ENCODE measurements around the gene TRIM33. TPM values are rescaled to one million over a fixed set of nuclear protein-coding genes. Genes with fewer than 3 reads are reported as not detected.
A peak's percentile ranks its signal among the peaks of the same experiment; 100 is the strongest.

TRIM33 gene
- total RNA-seq, 1 donor from 2014 or later, result 15.3 TPM

DNA sequence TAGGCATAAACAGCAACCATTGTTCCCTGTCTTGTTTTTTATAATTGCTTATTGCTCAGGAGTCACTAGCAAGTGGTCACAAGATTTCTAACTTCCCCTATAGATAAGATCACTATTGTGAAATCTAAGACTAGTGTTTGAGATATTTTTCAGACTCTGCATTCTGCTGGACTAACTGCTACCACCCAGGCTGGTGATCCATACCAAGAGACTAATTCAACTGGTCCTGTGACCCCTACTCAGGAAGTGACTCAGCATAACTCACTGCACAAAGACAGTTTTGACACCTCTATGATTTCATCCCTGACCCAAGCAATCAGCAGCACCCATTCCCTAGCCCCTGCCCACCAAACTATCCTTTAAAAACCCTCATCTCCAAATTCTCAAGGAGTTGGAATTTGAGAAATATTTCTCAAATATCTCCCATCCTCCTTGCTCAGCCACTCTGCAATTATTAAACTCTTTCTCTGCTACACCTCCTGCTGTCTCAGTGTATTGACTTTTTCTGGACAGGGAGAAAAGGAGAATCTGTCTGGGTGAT lies 52.7 kb downstream of the TRIM33 start:
- DNase-seq (ENCODE audit: low read depth), result peak; percentile 39
- no peak overlapping the region for H3K4me3 ChIP-seq (ENCODE audit: low read depth, low read length)
- TF ChIP-seq, protein P1, sequence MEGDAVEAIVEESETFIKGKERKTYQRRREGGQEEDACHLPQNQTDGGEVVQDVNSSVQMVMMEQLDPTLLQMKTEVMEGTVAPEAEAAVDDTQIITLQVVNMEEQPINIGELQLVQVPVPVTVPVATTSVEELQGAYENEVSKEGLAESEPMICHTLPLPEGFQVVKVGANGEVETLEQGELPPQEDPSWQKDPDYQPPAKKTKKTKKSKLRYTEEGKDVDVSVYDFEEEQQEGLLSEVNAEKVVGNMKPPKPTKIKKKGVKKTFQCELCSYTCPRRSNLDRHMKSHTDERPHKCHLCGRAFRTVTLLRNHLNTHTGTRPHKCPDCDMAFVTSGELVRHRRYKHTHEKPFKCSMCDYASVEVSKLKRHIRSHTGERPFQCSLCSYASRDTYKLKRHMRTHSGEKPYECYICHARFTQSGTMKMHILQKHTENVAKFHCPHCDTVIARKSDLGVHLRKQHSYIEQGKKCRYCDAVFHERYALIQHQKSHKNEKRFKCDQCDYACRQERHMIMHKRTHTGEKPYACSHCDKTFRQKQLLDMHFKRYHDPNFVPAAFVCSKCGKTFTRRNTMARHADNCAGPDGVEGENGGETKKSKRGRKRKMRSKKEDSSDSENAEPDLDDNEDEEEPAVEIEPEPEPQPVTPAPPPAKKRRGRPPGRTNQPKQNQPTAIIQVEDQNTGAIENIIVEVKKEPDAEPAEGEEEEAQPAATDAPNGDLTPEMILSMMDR (conservative IDR thresholded peaks at IDR 0.05; ENCODE audit: low read depth, low read length), result no peak

DNA sequence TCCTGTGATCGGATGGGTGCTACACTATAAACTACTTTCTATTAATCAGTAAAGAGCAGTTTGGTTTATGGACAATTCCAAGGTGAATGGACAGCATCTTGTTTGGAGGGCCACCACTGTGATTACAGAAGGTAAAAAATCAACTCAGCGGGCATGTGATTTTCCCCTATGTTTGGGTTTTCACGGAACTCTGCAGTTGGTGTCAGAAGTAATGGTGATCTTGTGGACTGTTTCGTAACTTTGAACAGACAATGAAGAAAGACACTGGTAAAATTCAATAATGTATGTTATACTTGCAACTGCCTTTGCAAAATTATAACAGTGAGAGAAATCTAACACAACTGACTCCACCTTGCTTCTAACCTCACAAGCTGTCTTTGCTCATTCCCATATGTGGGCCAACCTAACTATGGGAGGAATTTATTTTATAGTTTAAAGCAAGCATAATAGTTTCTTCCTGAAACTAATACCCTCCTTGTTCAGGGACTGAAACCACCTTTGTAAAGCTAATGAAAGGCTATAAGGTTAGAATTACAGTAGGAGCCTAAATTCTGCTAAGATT lies 53.2 kb downstream of the TRIM33 start:
- H3K4me3 ChIP-seq (ENCODE audit: low read depth, low read length), result no peak overlapping the region
- TF ChIP-seq, protein P1 (conservative IDR thresholded peaks at IDR 0.05; ENCODE audit: low read depth, low read length), result no peak
- no peak for DNase-seq (ENCODE audit: low read depth)

DNA sequence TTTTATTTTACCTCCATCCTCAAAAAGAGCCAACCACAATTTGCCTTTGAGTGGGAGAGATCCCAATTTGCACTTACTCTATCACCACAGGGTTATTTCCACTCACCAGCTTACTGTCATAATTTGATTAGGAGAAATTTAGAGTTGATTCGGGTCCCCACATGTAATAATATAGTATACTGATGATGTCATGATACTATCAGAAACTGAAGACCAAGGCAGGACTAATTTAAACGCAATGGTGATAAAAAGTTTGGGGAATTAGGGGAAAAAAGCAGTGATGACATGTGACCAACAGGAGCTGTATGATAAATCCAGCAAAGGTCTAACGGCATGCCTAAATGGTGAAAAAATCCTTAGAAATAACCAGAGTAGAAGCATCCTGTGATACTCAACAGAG lies 54.4 kb downstream of the TRIM33 start:
- TF ChIP-seq, protein P1 (conservative IDR thresholded peaks at IDR 0.05; ENCODE audit: low read depth, low read length), result no peak
- no peak for DNase-seq (ENCODE audit: low read depth)
- no peak overlapping the region for H3K4me3 ChIP-seq (ENCODE audit: low read depth, low read length)

GRCh38 chr1:114455102-114455785 lies 55.8 kb downstream of the TRIM33 start:
- no peak for DNase-seq (ENCODE audit: low read depth)
- H3K4me3 ChIP-seq (ENCODE audit: low read depth, low read length), result no peak overlapping the region
- TF ChIP-seq, protein P1 (conservative IDR thresholded peaks at IDR 0.05; ENCODE audit: low read depth, low read length), result no peak

GRCh38 chr1:114454539-114454938 lies 56.5 kb downstream of the TRIM33 start:
- DNase-seq (ENCODE audit: low read depth), result no peak
- no peak overlapping the region for H3K4me3 ChIP-seq (ENCODE audit: low read depth, low read length)
- TF ChIP-seq, protein P1 (conservative IDR thresholded peaks at IDR 0.05; ENCODE audit: low read depth, low read length), result no peak

DNA sequence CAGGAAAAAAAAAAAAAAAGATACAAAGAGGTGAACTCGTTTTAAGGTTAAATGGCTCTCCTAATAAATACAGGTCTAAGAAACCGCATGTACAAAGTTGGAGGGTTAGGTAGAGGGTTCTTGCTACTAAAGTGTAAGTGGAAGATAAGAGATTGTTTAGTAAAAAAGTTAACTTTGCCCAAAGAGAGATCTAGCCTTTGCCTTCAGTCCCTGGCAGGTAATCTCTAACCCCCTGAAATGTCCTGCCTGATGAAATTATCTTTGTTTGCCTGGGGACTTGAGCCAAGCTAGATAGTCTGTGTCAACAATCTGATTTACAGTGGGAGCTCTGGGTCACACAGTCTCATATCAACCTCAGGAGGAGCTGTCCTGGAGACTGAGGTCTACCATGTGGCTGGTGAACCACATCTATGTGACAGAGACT lies 57.6 kb downstream of the TRIM33 start:
- TF ChIP-seq, protein P1 (conservative IDR thresholded peaks at IDR 0.05; ENCODE audit: low read depth, low read length), result no peak
- no peak overlapping the region for H3K4me3 ChIP-seq (ENCODE audit: low read depth, low read length)
- no peak for DNase-seq (ENCODE audit: low read depth)
